K562 (cell line): Measurements from ENCODE around the gene GPSM3. TPM values are rescaled to one million over a fixed set of nuclear protein-coding genes. Genes with fewer than 3 reads are reported as not detected.

Experiments
- CBFB ChIP-seq: sonication (generic); formaldehyde crosslinking; IDR thresholded peaks from 2 replicates; pipeline ENCODE4 v1.4.0; 2020; ENCODE audit warnings: mild to moderate bottlenecking, missing genetic modification reagents
- KLF16 ChIP-seq: IDR thresholded peaks from 2 replicates; pipeline ENCODE4 v1.6.1; 2016; ENCODE audit warnings: antibody characterized with exemption
- MAFK ChIP-seq: IDR thresholded peaks from 2 replicates; pipeline ENCODE4 v1.6.1; 2011; ENCODE audit warnings: low read length, improper control_type of control experiment
- MCM5 ChIP-seq: fragments of 450-650 bp; IDR thresholded peaks from 2 replicates; pipeline ENCODE4 v1.6.1; 2016; ENCODE audit warnings: low read depth
- MECOM ChIP-seq: fragments of 250-450 bp; sonication (Bioruptor Pico); IDR thresholded peaks from 2 replicates; pipeline ENCODE4 v1.8.0; 2022; ENCODE audit warnings: inconsistent platforms
- NCOR1 ChIP-seq: fragments of 450-650 bp; IDR thresholded peaks from 2 replicates; pipeline ENCODE4 v1.6.1; 2016; ENCODE audit warnings: mild to moderate bottlenecking, moderate library complexity
- OTX1 ChIP-seq: fragments of 450-650 bp; formaldehyde crosslinking; IDR thresholded peaks from 2 replicates; pipeline ENCODE4 v1.4.0; 2022; ENCODE audit warnings: mild to moderate bottlenecking
- POLR3G ChIP-seq: IDR thresholded peaks from 2 replicates; pipeline ENCODE4 v1.6.1; 2011; ENCODE audit not compliant: insufficient read length, insufficient replicate concordance; ENCODE audit errors: extremely low read depth
- PRPF4 ChIP-seq: fragments of 200-400 bp; formaldehyde crosslinking; IDR thresholded peaks from one replicate; pipeline ENCODE4 v1.6.1; 2017; ENCODE audit warnings: low read length, low read depth, mild to moderate bottlenecking; ENCODE audit not compliant: insufficient read depth, poor library complexity, severe bottlenecking
- RBFOX2 ChIP-seq: fragments of 200-400 bp; formaldehyde crosslinking; IDR thresholded peaks from 2 replicates; pipeline ENCODE4 v1.6.1; 2017; ENCODE audit warnings: low read depth, mild to moderate bottlenecking, low read length, moderate library complexity
- SMC3 ChIP-seq: conservative IDR thresholded peaks from 2 replicates; pipeline ENCODE4 v1.6.1; 2011; ENCODE audit warnings: low read depth, low read length, improper control_type of control experiment; ENCODE audit not compliant: insufficient read depth
- TBL1XR1 ChIP-seq, 2 experiments: IDR thresholded peaks; 2 replicates each; pipeline ENCODE4 v1.6.1; 2012; ENCODE audit warnings: improper control_type of control experiment in 2 of 2, low read length in 2 of 2, mild to moderate bottlenecking in 1 of 2
- TCF15 ChIP-seq: fragments of 250-450 bp; sonication (Bioruptor Pico); IDR thresholded peaks from 2 replicates; pipeline ENCODE4 v1.8.0; 2022; ENCODE audit warnings: moderate library complexity, mild to moderate bottlenecking, inconsistent platforms
- TEAD4 ChIP-seq, 2 experiments: sonication (generic) in 1 of 2; formaldehyde crosslinking in 1 of 2; IDR thresholded peaks; 2 replicates each; pipeline versions ENCODE4 v1.6.1 to v1.8.0; 2012 to 2022; ENCODE audit warnings: borderline replicate concordance in 1 of 2, inconsistent platforms in 1 of 2, low read length in 1 of 2, mild to moderate bottlenecking in 1 of 2, missing genetic modification reagents in 1 of 2
- ZFP36 ChIP-seq: fragments of 150-350 bp; IDR thresholded peaks from 2 replicates; pipeline ENCODE4 v1.6.1; 2018; ENCODE audit warnings: low read length, low read depth; ENCODE audit not compliant: partially characterized antibody
- ZFP91 ChIP-seq: sonication (generic); formaldehyde crosslinking; IDR thresholded peaks from 2 replicates; pipeline ENCODE4 v1.8.0; 2022; ENCODE audit warnings: mild to moderate bottlenecking, missing genetic modification reagents
- ZNF140 ChIP-seq: fragments of 250-450 bp; sonication (Bioruptor Pico); IDR thresholded peaks from 2 replicates; pipeline ENCODE4 v1.8.0; 2021; ENCODE audit warnings: moderate library complexity, mild to moderate bottlenecking, inconsistent platforms
- ZNF277 ChIP-seq: fragments of 250-450 bp; sonication (Bioruptor Pico); IDR thresholded peaks from 2 replicates; pipeline ENCODE4 v1.8.0; 2022; ENCODE audit warnings: inconsistent platforms, mild to moderate bottlenecking, moderate library complexity, borderline replicate concordance
- polyA plus RNA-seq, 8 experiments: library from polyadenylated mRNA; depleted of rRNA in 4 of 8; stranded (reverse) in 5 of 8; unstranded in 3 of 8; fragments of >200 nt; fragmentation: Nextera tagmentation in 2 of 8; fragmentation: Illumina TruSeq in 1 of 8; extraction: Ambion mirVana in 2 of 8; extraction: Trizol in 1 of 8; gene quantifications; 2 replicates each; pipeline versions ENCODE4 v1.2.1 to v1.2.3, GENCODE V29; 2011 to 2014; ENCODE audit warnings: inconsistent platforms in 1 of 8, missing spikeins in 1 of 8
- total RNA-seq, 7 experiments: library from RNA; depleted of rRNA in 6 of 7; stranded (reverse); fragments of >200 nt in 6 of 7; fragmentation: Illumina TruSeq in 2 of 7; extraction: Trizol in 2 of 7; gene quantifications; 2 replicates each; pipeline versions ENCODE4 v1.2.1 to v1.2.3, GENCODE V29; 2011 to 2021; ENCODE audit warnings: low replicate concordance in 1 of 7
- TF ChIP-seq, protein P1 (sequence below), 2 experiments: IDR thresholded peaks; 2 replicates each; pipeline ENCODE4 v1.6.1; 2011; ENCODE audit warnings: borderline replicate concordance in 1 of 2, control low read depth in 1 of 2, low read depth in 1 of 2, low read length in 1 of 2, mild to moderate bottlenecking in 1 of 2, mixed read lengths in 1 of 2, moderate library complexity in 1 of 2; ENCODE audit not compliant: insufficient read depth in 1 of 2, insufficient read length in 1 of 2, poor library complexity in 1 of 2, severe bottlenecking in 1 of 2; ENCODE audit errors: extremely low read depth in 1 of 2
- TF ChIP-seq, protein P2 (sequence below): IDR thresholded peaks from 2 replicates; pipeline ENCODE4 v1.6.1; 2011; ENCODE audit warnings: borderline replicate concordance, low read depth, mild to moderate bottlenecking, moderate library complexity, low read length; ENCODE audit not compliant: insufficient read depth, poor library complexity, severe bottlenecking

The GPSM3 gene
- total and polyA plus RNA-seq, 9 of the 15 experiments (the other 6 are each of a cell fraction or from before 2014, with no cell fraction given): 5.3 to 42.6 (median 24.4) TPM

GRCh38 chr6:32167761-32168262 lies 24.6 kb downstream of the GPSM3 start (continued):
- TF ChIP-seq, protein P1, sequence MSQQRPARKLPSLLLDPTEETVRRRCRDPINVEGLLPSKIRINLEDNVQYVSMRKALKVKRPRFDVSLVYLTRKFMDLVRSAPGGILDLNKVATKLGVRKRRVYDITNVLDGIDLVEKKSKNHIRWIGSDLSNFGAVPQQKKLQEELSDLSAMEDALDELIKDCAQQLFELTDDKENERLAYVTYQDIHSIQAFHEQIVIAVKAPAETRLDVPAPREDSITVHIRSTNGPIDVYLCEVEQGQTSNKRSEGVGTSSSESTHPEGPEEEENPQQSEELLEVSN (IDR thresholded peaks at IDR 0.05; ENCODE audit: borderline replicate concordance in 1 of 2, extremely low read depth in 1 of 2, insufficient read depth in 1 of 2, insufficient read length in 1 of 2, low read depth in 1 of 2, low read length in 1 of 2, poor library complexity in 1 of 2, severe bottlenecking in 1 of 2): no peak
- TF ChIP-seq OTX1 (no peak; the same call in 1 of the 2 replicates), TEAD4 (IDR thresholded peaks at IDR 0.05; ENCODE audit: low read length) (peak; percentile 93), TEAD4 (CRISPR knock-in tag; IDR thresholded peaks at IDR 0.05; ENCODE audit: borderline replicate concordance) (no peak), SMC3 (no peak), TBL1XR1 (IDR thresholded peaks at IDR 0.05; ENCODE audit: low read length in 2 of 2) (peak in 1 of 2 experiments; percentile 90; a peak in 2 of 4 replicates), POLR3G (no peak), TCF15 (CRISPR knock-in tag) (no peak; the same call in 1 of the 2 replicates), MECOM (CRISPR knock-in tag) (peak; percentile 3; the same call in 1 of the 2 replicates), PRPF4 (no peak), ZNF277 (CRISPR knock-in tag) (no peak), NCOR1 (peak; percentile 97), ZFP36 (peak; percentile 30), MAFK (no peak; the same call in 1 of the 2 replicates), ZNF140 (CRISPR knock-in tag) (no peak), ZFP91 (CRISPR knock-in tag) (no peak), CBFB (CRISPR knock-in tag) (no peak; the same call in 1 of the 2 replicates), MCM5 (no peak), KLF16 (peak; percentile 90), RBFOX2 (no peak)
- TF ChIP-seq, protein P2, sequence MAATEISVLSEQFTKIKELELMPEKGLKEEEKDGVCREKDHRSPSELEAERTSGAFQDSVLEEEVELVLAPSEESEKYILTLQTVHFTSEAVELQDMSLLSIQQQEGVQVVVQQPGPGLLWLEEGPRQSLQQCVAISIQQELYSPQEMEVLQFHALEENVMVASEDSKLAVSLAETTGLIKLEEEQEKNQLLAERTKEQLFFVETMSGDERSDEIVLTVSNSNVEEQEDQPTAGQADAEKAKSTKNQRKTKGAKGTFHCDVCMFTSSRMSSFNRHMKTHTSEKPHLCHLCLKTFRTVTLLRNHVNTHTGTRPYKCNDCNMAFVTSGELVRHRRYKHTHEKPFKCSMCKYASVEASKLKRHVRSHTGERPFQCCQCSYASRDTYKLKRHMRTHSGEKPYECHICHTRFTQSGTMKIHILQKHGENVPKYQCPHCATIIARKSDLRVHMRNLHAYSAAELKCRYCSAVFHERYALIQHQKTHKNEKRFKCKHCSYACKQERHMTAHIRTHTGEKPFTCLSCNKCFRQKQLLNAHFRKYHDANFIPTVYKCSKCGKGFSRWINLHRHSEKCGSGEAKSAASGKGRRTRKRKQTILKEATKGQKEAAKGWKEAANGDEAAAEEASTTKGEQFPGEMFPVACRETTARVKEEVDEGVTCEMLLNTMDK: no peak
